GM23338 (cell line): ENCODE results near the gene SYT13. TPM values are rescaled to one million over a fixed set of nuclear protein-coding genes. Genes with fewer than 3 reads are reported as not detected.

Experiments
- ATAC-seq: fragments of 200-7000 bp; cut with Tn5 transposase; 3 replicates; pipeline ENCODE4 v1.9.1; 2020
- DNase-seq: peaks from one replicate; pipeline ENCODE4 v3.0.0-alpha.2; 2015; ENCODE audit warnings: low spot score
- H2AFZ ChIP-seq: fragments of 200-600 bp; sonication (generic); 2 replicates; pipeline ENCODE4 v1.8.0; 2016; ENCODE audit warnings: antibody characterized with exemption, mild to moderate bottlenecking, moderate library complexity
- H3F3A ChIP-seq: fragments of 200-600 bp; sonication (generic); replicated peaks from 2 replicates; pipeline ENCODE4 v1.8.0; 2017; ENCODE audit warnings: antibody characterized with exemption, mixed run types, low read depth
- H3K27ac ChIP-seq: fragments of 200-600 bp; sonication (generic); 2 replicates; pipeline ENCODE4 v1.6.1; 2016; ENCODE audit warnings: low read depth
- H3K27me3 ChIP-seq: fragments of 200-600 bp; sonication (generic); 2 replicates; pipeline ENCODE4 v1.8.0; 2016; ENCODE audit warnings: mild to moderate bottlenecking, mixed run types, moderate library complexity; ENCODE audit not compliant: insufficient read depth
- H3K36me3 ChIP-seq: fragments of 200-600 bp; sonication (generic); 2 replicates; pipeline ENCODE4 v1.8.0; 2016; ENCODE audit warnings: mild to moderate bottlenecking; ENCODE audit not compliant: insufficient read depth
- H3K4me1 ChIP-seq: fragments of 200-600 bp; sonication (generic); 2 replicates; pipeline ENCODE4 v1.8.0; 2016; ENCODE audit warnings: mild to moderate bottlenecking, moderate library complexity; ENCODE audit not compliant: insufficient read depth
- H3K4me2 ChIP-seq: fragments of 200-600 bp; sonication (generic); 2 replicates; pipeline ENCODE4 v1.7.1; 2017; ENCODE audit warnings: mixed run types
- H3K4me3 ChIP-seq: fragments of 200-600 bp; sonication (generic); 2 replicates; pipeline ENCODE4 v1.6.1; 2016; ENCODE audit warnings: mixed run types
- H3K79me2 ChIP-seq: fragments of 200-600 bp; sonication (generic); replicated peaks from 2 replicates; pipeline ENCODE4 v1.8.0; 2017; ENCODE audit warnings: mild to moderate bottlenecking; ENCODE audit not compliant: insufficient read depth
- H3K9me2 ChIP-seq: fragments of 200-600 bp; sonication (generic); 2 replicates; pipeline ENCODE4 v1.8.0; 2017; ENCODE audit not compliant: insufficient read depth
- H4K20me1 ChIP-seq: fragments of 200-600 bp; sonication (generic); replicated peaks from 2 replicates; pipeline ENCODE4 v1.8.0; 2017; ENCODE audit warnings: mild to moderate bottlenecking; ENCODE audit not compliant: insufficient read depth
- H3K27ac Mint-ChIP-seq: 2 replicates; pipeline ENCODE4 v1.8.0; 2020; ENCODE audit warnings: inconsistent platforms, mild to moderate bottlenecking, moderate library complexity, mixed read lengths
- H3K27me3 Mint-ChIP-seq: 3 replicates; pipeline ENCODE4 v1.8.0; 2022; ENCODE audit warnings: low read depth, mild to moderate bottlenecking, moderate library complexity, mixed read lengths, inconsistent platforms; ENCODE audit not compliant: insufficient read depth, poor library complexity
- H3K36me3 Mint-ChIP-seq: 3 replicates; pipeline ENCODE4 v1.8.0; 2021; ENCODE audit warnings: low read depth, mild to moderate bottlenecking, inconsistent platforms, moderate library complexity, mixed read lengths
- H3K4me1 Mint-ChIP-seq: 3 replicates; pipeline ENCODE4 v1.8.0; 2020; ENCODE audit warnings: mild to moderate bottlenecking, inconsistent platforms, mixed read lengths
- H3K4me3 Mint-ChIP-seq: 3 replicates; pipeline ENCODE4 v1.8.0; 2021; ENCODE audit warnings: moderate library complexity, mild to moderate bottlenecking, inconsistent platforms, mixed read lengths
- H3K9me3 Mint-ChIP-seq: 3 replicates; pipeline ENCODE4 v1.8.0; 2020; ENCODE audit warnings: moderate library complexity, mild to moderate bottlenecking, inconsistent platforms, mixed read lengths
- CREB1 ChIP-seq: fragments of 250-450 bp; sonication (Bioruptor Pico); IDR thresholded peaks from 2 replicates; pipeline ENCODE4 v1.5.0; 2020; ENCODE audit warnings: low read depth, mild to moderate bottlenecking, moderate library complexity
- EZH2 ChIP-seq: fragments of 200-600 bp; sonication (generic); IDR thresholded peaks from one replicate; pipeline ENCODE4 v1.8.0; 2017; ENCODE audit warnings: antibody characterized with exemption, mild to moderate bottlenecking, low read depth; ENCODE audit not compliant: unreplicated experiment
- EZH2phosphoT487 ChIP-seq: fragments of 200-600 bp; sonication (generic); IDR thresholded peaks from one replicate; pipeline ENCODE4 v1.8.1; 2018; ENCODE audit warnings: antibody characterized with exemption; ENCODE audit not compliant: unreplicated experiment
- JUNB ChIP-seq: IDR thresholded peaks from one replicate; pipeline ENCODE4 v1.6.1; 2016; ENCODE audit warnings: antibody characterized with exemption; ENCODE audit not compliant: unreplicated experiment
- NANOG ChIP-seq: IDR thresholded peaks from 2 replicates; pipeline ENCODE4 v1.6.1; 2016; ENCODE audit warnings: antibody characterized with exemption, borderline replicate concordance
- POLR2AphosphoS5 ChIP-seq: IDR thresholded peaks from 2 replicates; pipeline ENCODE4 v1.6.1; 2016; ENCODE audit warnings: antibody characterized with exemption, low read depth
- ZNF114 ChIP-seq: fragments of 250-450 bp; sonication (Bioruptor Pico); IDR thresholded peaks from 2 replicates; pipeline ENCODE4 v1.5.0; 2020; ENCODE audit warnings: mild to moderate bottlenecking, moderate library complexity
- ZNF331 ChIP-seq: fragments of 250-450 bp; sonication (Bioruptor Pico); IDR thresholded peaks from 2 replicates; pipeline ENCODE4 v1.5.0; 2020; ENCODE audit warnings: low read depth, mild to moderate bottlenecking, moderate library complexity
- polyA plus RNA-seq: library from polyadenylated mRNA; unstranded; fragments of >200 nt; fragmentation: Nextera tagmentation; extraction: Ambion mirVana; gene quantifications from 2 replicates; pipeline ENCODE4 v1.2.1, GENCODE V29; 2016
- total RNA-seq: library from RNA; depleted of rRNA; stranded (reverse); fragments of >200 nt; shearing (Covaris generic); gene quantifications from 2 replicates; pipeline ENCODE4 v1.2.3, GENCODE V29; 2014
- TF ChIP-seq, protein P1 (sequence below): IDR thresholded peaks from one replicate; pipeline ENCODE4 v1.6.1; 2018; ENCODE audit warnings: antibody characterized with exemption; ENCODE audit not compliant: unreplicated experiment
- TF ChIP-seq, protein P2 (sequence below): fragments of 250-450 bp; sonication (Bioruptor Pico); IDR thresholded peaks from 2 replicates; pipeline ENCODE4 v1.5.0; 2020; ENCODE audit warnings: mild to moderate bottlenecking, moderate library complexity
- TF ChIP-seq, protein P3 (sequence below): IDR thresholded peaks from 2 replicates; pipeline ENCODE4 v1.6.1; 2016; ENCODE audit warnings: antibody characterized with exemption

Gene SYT13
- total and polyA plus RNA-seq, 2 experiments from 2014 or later: 3.4 to 16.3 TPM

DNA sequence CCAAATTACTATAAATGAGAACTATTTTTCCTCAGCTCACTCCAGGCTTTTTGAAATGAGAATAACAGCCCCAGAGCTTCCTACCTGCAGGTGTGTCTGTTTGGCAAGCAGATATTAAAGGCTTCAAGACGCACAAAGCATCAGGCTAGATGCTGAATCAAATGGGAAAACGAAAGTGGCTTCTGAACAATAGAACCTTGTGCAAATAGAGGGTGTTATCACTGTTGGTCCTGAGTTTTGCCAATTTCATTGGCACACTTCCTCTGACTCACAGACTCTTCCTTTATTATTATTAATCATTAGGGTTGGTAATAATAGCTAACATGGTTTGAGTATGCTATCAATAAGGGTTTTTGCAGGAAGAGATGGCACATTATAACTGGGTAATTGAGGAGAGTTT, 13.4 kb downstream of the SYT13 start:
- Mint-ChIP-seq H3K27me3 (no peaks in the 10 kb centered on the region), H3K4me1 (no peaks in the 10 kb centered on the region; the same call in 2 of the 3 replicates), H3K4me3 (no peak overlapping the region; the same call in 2 of the 3 replicates), H3K9me3 (no peaks in the 10 kb centered on the region), H3K27ac (no peak overlapping the region), H3K36me3 (no peaks in the 10 kb centered on the region)
- Histone ChIP-seq H3K27ac (no peak overlapping the region), H3K27me3 (no peaks in the 10 kb centered on the region), H2AFZ (no peak overlapping the region), H3K36me3 (no peaks in the 10 kb centered on the region), H4K20me1 (no peaks in the 10 kb centered on the region; the same call in 1 of the 2 replicates), H3K4me1 (no peaks in the 10 kb centered on the region), H3K79me2 (no peaks in the 10 kb centered on the region), H3F3A (no peaks in the 10 kb centered on the region), H3K4me2 (no peak overlapping the region), H3K4me3 (no peak overlapping the region), H3K9me2 (no peaks in the 10 kb centered on the region)
- no peak for ATAC-seq
- TF ChIP-seq ZNF114 (CRISPR knock-in tag) (no peak), POLR2AphosphoS5 (no peak), ZNF331 (no peak), EZH2 (no peak), CREB1 (CRISPR knock-in tag) (no peak), JUNB (no peak), EZH2phosphoT487 (no peak), NANOG (no peak)
- TF ChIP-seq, protein P1, sequence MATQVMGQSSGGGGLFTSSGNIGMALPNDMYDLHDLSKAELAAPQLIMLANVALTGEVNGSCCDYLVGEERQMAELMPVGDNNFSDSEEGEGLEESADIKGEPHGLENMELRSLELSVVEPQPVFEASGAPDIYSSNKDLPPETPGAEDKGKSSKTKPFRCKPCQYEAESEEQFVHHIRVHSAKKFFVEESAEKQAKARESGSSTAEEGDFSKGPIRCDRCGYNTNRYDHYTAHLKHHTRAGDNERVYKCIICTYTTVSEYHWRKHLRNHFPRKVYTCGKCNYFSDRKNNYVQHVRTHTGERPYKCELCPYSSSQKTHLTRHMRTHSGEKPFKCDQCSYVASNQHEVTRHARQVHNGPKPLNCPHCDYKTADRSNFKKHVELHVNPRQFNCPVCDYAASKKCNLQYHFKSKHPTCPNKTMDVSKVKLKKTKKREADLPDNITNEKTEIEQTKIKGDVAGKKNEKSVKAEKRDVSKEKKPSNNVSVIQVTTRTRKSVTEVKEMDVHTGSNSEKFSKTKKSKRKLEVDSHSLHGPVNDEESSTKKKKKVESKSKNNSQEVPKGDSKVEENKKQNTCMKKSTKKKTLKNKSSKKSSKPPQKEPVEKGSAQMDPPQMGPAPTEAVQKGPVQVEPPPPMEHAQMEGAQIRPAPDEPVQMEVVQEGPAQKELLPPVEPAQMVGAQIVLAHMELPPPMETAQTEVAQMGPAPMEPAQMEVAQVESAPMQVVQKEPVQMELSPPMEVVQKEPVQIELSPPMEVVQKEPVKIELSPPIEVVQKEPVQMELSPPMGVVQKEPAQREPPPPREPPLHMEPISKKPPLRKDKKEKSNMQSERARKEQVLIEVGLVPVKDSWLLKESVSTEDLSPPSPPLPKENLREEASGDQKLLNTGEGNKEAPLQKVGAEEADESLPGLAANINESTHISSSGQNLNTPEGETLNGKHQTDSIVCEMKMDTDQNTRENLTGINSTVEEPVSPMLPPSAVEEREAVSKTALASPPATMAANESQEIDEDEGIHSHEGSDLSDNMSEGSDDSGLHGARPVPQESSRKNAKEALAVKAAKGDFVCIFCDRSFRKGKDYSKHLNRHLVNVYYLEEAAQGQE: no peak
- DNase-seq: no peak

DNA sequence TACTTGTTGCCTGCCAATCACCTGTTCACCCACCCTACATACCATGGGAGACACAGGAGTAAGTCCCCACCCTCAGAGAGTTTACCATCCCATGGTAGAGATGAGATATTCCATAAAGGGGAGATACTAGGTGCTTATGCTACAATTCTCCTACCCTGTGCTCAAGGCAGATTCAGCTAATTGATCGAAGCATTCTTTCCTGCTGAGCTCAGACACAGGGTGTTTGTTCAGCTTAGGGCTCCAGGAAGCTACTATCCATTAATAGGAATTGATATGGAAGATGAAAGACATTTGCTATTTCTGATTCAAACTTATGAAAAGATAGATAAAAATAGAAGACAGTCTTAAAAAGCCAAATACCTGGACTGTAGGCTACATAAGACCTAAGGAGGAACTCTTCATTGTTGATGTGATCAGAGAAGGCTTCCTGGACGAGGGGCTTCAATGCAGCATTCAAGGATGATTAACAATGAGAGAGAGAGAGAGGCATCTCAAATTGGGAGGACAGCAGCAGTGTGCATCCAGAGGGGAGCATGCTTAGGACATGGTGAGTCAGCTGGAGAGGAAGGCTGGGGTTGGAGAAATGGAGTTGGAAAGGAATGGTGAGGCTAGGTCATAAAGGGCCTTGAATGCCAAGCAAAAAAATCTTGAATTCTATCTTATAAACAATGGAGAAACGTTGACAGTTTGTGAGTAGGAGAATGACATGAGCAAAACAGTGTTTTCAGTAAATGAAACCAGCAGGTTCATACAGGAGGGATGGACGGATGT, 15.0 kb downstream of the SYT13 start:
- H3K27me3 ChIP-seq: no peaks in the 10 kb centered on the region
- H3K27ac ChIP-seq: no peak overlapping the region
- DNase-seq (no peak), ATAC-seq (no peak)
- no peak overlapping the region for H3K4me3 ChIP-seq
- no peaks in the 10 kb centered on the region for H3K36me3 ChIP-seq
- H3K79me2 ChIP-seq: no peaks in the 10 kb centered on the region
- no peak overlapping the region for H3K27ac Mint-ChIP-seq
- H2AFZ ChIP-seq: no peak overlapping the region
- H3K9me2 ChIP-seq: no peaks in the 10 kb centered on the region
- no peaks in the 10 kb centered on the region; the same call in 1 of the 2 replicates for H4K20me1 ChIP-seq
- no peaks in the 10 kb centered on the region for H3K4me1 ChIP-seq
- no peak overlapping the region for H3K4me3 Mint-ChIP-seq
- no peak overlapping the region for H3K4me2 ChIP-seq
- no peaks in the 10 kb centered on the region for H3K9me3 Mint-ChIP-seq
- H3F3A ChIP-seq: no peaks in the 10 kb centered on the region
- H3K4me1 Mint-ChIP-seq: no peaks in the 10 kb centered on the region; the same call in 2 of the 3 replicates
- H3K27me3 Mint-ChIP-seq: peaks cover 4% of the 10 kb centered on the region
- no peaks in the 10 kb centered on the region for H3K36me3 Mint-ChIP-seq
- TF ChIP-seq ZNF331: no peak
- no peak for TF ChIP-seq CREB1 (CRISPR knock-in tag)
- TF ChIP-seq, protein P2, sequence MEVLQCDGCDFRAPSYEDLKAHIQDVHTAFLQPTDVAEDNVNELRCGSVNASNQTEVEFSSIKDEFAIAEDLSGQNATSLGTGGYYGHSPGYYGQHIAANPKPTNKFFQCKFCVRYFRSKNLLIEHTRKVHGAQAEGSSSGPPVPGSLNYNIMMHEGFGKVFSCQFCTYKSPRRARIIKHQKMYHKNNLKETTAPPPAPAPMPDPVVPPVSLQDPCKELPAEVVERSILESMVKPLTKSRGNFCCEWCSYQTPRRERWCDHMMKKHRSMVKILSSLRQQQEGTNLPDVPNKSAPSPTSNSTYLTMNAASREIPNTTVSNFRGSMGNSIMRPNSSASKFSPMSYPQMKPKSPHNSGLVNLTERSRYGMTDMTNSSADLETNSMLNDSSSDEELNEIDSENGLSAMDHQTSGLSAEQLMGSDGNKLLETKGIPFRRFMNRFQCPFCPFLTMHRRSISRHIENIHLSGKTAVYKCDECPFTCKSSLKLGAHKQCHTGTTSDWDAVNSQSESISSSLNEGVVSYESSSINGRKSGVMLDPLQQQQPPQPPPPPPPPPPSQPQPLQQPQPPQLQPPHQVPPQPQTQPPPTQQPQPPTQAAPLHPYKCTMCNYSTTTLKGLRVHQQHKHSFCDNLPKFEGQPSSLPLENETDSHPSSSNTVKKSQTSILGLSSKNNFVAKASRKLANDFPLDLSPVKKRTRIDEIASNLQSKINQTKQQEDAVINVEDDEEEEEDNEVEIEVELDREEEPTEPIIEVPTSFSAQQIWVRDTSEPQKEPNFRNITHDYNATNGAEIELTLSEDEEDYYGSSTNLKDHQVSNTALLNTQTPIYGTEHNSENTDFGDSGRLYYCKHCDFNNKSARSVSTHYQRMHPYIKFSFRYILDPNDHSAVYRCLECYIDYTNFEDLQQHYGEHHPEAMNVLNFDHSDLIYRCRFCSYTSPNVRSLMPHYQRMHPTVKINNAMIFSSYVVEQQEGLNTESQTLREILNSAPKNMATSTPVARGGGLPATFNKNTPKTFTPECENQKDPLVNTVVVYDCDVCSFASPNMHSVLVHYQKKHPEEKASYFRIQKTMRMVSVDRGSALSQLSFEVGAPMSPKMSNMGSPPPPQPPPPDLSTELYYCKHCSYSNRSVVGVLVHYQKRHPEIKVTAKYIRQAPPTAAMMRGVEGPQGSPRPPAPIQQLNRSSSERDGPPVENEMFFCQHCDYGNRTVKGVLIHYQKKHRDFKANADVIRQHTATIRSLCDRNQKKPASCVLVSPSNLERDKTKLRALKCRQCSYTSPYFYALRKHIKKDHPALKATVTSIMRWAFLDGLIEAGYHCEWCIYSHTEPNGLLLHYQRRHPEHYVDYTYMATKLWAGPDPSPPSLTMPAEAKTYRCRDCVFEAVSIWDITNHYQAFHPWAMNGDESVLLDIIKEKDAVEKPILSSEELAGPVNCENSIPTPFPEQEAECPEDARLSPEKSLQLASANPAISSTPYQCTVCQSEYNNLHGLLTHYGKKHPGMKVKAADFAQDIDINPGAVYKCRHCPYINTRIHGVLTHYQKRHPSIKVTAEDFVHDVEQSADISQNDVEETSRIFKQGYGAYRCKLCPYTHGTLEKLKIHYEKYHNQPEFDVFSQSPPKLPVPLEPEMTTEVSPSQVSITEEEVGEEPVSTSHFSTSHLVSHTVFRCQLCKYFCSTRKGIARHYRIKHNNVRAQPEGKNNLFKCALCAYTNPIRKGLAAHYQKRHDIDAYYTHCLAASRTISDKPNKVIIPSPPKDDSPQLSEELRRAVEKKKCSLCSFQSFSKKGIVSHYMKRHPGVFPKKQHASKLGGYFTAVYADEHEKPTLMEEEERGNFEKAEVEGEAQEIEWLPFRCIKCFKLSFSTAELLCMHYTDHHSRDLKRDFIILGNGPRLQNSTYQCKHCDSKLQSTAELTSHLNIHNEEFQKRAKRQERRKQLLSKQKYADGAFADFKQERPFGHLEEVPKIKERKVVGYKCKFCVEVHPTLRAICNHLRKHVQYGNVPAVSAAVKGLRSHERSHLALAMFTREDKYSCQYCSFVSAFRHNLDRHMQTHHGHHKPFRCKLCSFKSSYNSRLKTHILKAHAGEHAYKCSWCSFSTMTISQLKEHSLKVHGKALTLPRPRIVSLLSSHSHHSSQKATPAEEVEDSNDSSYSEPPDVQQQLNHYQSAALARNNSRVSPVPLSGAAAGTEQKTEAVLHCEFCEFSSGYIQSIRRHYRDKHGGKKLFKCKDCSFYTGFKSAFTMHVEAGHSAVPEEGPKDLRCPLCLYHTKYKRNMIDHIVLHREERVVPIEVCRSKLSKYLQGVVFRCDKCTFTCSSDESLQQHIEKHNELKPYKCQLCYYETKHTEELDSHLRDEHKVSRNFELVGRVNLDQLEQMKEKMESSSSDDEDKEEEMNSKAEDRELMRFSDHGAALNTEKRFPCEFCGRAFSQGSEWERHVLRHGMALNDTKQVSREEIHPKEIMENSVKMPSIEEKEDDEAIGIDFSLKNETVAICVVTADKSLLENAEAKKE: no peak
- TF ChIP-seq, protein P3, sequence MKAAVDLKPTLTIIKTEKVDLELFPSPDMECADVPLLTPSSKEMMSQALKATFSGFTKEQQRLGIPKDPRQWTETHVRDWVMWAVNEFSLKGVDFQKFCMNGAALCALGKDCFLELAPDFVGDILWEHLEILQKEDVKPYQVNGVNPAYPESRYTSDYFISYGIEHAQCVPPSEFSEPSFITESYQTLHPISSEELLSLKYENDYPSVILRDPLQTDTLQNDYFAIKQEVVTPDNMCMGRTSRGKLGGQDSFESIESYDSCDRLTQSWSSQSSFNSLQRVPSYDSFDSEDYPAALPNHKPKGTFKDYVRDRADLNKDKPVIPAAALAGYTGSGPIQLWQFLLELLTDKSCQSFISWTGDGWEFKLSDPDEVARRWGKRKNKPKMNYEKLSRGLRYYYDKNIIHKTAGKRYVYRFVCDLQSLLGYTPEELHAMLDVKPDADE: no peak
